Stomach (tissue), 4 donors: ENCODE measurements around the gene KHDC4.

Source experiments
- POLR2AphosphoS5 ChIP-seq, 3 donors: sonication (generic); formaldehyde crosslinking; IDR thresholded peaks; one replicate each; pipeline ENCODE4 v1.6.1; 2016; ENCODE audit warnings: antibody characterized with exemption in 3 of 3
- TF ChIP-seq, protein P1 (sequence below), 7 experiments: fragments of 450-650 bp in 4 of 7; fragments of 200-600 bp in 3 of 7; sonication (generic) in 3 of 7; IDR thresholded peaks; one replicate each; pipeline ENCODE4 v1.5.1; 2016 to 2019; ENCODE audit warnings: antibody characterized with exemption in 7 of 7, control low read depth in 2 of 7, mild to moderate bottlenecking in 1 of 7

DNA sequence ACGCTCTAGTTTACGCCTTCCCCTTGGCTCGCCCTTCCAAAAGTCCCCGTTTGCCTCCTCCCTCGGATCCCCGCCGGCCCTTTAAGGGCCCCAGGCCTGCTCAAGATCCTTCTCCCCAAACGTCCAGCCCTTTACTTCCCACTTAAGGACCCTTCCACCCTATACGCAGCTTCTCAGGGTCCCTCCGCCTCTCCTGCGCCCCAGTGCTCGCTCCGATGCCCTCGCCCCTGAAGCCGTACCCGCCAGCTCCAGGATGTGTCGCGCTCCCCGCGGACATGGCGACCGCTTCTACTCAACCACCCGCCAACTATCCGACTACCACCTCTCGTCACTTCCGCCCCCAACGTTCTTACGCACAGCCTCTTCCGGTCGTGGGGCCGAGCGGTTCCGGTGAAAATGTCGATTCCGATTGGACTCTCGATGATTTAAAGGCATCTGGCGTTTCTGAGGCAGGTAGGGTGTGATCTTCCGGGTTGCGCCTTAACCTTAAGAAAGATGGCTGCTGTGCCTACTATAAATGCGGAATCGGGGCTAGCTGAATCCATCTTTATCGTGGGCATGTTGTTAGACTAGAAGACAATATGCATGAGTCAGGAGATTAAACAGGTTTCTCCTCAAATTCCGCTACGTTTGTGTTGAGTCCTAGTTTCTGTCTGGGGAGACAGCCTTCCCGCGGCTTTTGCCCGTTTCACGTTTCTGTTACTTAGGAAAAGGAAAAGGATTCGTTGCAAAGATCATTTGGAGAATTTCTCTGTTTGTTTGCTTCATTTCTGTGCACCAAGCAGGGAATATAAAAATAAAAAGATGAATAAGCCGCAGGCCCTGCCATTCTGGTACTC is at the start of gene KHDC4:
- TF ChIP-seq, protein P1, sequence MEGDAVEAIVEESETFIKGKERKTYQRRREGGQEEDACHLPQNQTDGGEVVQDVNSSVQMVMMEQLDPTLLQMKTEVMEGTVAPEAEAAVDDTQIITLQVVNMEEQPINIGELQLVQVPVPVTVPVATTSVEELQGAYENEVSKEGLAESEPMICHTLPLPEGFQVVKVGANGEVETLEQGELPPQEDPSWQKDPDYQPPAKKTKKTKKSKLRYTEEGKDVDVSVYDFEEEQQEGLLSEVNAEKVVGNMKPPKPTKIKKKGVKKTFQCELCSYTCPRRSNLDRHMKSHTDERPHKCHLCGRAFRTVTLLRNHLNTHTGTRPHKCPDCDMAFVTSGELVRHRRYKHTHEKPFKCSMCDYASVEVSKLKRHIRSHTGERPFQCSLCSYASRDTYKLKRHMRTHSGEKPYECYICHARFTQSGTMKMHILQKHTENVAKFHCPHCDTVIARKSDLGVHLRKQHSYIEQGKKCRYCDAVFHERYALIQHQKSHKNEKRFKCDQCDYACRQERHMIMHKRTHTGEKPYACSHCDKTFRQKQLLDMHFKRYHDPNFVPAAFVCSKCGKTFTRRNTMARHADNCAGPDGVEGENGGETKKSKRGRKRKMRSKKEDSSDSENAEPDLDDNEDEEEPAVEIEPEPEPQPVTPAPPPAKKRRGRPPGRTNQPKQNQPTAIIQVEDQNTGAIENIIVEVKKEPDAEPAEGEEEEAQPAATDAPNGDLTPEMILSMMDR (IDR thresholded peaks at IDR 0.05): peak in 1 of 7 experiments; percentile 24
- TF ChIP-seq POLR2AphosphoS5 (IDR thresholded peaks at IDR 0.05): peak; percentile 96 to 100 (median 100)
